T-helper 17 cell (primary cell): ENCODE data around the gene CALB2. TPM values are rescaled to one million over a fixed set of nuclear protein-coding genes. Genes with fewer than 3 reads are reported as not detected.
"Not testable (repeated sequence)": the region's sequence is repeated elsewhere in the genome, so short reads cannot be mapped to it uniquely, and the experiment has no call there.

Source experiments
- ATAC-seq: fragments of 150-1000 bp; cut with Tn5 transposase; 2 replicates; pipeline ENCODE4 v1.10.0; 2021; ENCODE audit warnings: mild to moderate bottlenecking, moderate library complexity
- DNase-seq, 3 donors: peaks; one replicate each; pipeline versions ENCODE4 v3.0.0 to v3.0.0-alpha.2; 2020 to 2021
- H3K9me3 ChIP-seq: one replicate; pipeline ENCODE4 v1.7.0; 2013; ENCODE audit warnings: low read length, mild to moderate bottlenecking; ENCODE audit not compliant: control insufficient read depth, poor library complexity, severe bottlenecking
- H3K27ac Mint-ChIP-seq: one replicate; pipeline ENCODE4 v1.8.0; 2022; ENCODE audit warnings: mild to moderate bottlenecking, moderate library complexity, mixed read lengths
- H3K27me3 Mint-ChIP-seq: one replicate; pipeline ENCODE4 v1.8.0; 2022; ENCODE audit warnings: mixed read lengths
- H3K36me3 Mint-ChIP-seq: one replicate; pipeline ENCODE4 v1.8.0; 2022; ENCODE audit warnings: low read depth, mixed read lengths
- H3K4me1 Mint-ChIP-seq: one replicate; pipeline ENCODE4 v1.8.0; 2022; ENCODE audit warnings: mild to moderate bottlenecking, mixed read lengths
- H3K4me3 Mint-ChIP-seq: one replicate; pipeline ENCODE4 v1.8.0; 2022; ENCODE audit warnings: mild to moderate bottlenecking, moderate library complexity, mixed read lengths
- total RNA-seq, 4 donors: library from RNA in 2 of 4; stranded (reverse) in 2 of 4; gene quantifications; one replicate each; pipeline ENCODE4 v1.2.3 and lab custom pipeline; 2022 to 2026

The CALB2 gene
- total RNA-seq, 2 donors from 2014 or later: not detected

GRCh38 chr16:71343078-71343477, 15.4 kb upstream of the CALB2 start:
- H3K27ac Mint-ChIP-seq: no peak overlapping the region
- no peaks in the 10 kb centered on the region for H3K4me1 Mint-ChIP-seq
- H3K9me3 ChIP-seq: no peaks in the 10 kb centered on the region
- H3K27me3 Mint-ChIP-seq: peaks cover 73% of the 10 kb centered on the region
- H3K4me3 Mint-ChIP-seq: no peak overlapping the region
- DNase-seq (no peak), ATAC-seq (no peak)
- H3K36me3 Mint-ChIP-seq: no peaks in the 10 kb centered on the region

DNA sequence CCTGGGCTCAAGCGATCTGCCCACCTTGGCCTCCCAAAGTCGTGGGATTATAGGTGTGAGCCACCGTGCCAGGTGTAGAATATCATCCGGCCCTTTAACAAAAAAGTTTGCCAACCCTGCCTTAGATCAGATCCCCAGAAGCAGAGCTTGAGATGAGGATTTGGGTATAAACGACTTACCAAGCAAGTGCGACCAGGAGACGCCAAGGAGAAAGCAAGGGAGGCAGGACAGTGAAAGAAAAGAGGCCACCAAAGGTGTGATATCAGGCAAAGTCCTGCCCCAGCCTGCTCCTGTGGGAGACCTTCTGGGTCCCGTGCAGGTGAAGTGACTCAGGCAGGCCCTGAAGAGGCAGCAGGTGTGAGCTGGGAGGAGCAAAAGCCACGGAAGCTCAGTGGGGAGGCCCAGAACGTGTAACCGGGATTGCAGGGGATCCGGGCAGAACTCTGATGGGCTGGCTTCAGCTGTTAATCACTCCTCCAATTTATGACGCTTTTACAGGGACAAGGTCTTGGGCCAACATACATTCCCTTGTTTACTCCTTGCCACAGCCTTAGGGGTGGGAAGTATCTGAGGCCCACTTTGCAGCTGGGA, 14.1 kb upstream of the CALB2 start:
- H3K9me3 ChIP-seq: no peaks in the 10 kb centered on the region
- peak overlapping the region; percentile 39 for H3K27ac Mint-ChIP-seq
- no peak for ATAC-seq
- no peaks in the 10 kb centered on the region for H3K36me3 Mint-ChIP-seq
- H3K27me3 Mint-ChIP-seq: peaks cover 62% of the 10 kb centered on the region
- no peak overlapping the region for H3K4me3 Mint-ChIP-seq
- no peaks in the 10 kb centered on the region for H3K4me1 Mint-ChIP-seq
- no peak for DNase-seq

DNA sequence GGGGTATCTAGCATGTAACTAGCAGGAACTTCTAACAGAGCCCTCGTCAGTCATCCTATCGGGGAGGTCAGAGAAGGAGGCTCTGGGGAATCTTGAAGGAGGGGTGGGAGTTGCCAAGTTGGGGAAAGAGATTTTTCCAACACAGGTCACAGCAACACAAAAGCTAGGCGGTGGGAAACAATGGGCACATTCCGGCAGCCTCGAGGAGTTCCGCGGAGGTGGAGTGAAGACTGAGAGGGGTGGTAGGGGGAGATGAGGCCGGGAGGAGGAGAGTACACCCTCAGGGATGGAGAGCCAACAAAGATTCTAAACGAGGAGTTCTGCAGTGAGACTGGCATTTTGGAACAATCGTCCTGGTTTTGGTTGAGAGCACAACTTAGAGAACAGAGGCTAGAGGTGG, 13.5 kb upstream of the CALB2 start:
- Mint-ChIP-seq H3K27ac (peak overlapping the region; percentile 39), H3K4me3 (no peak overlapping the region), H3K4me1 (no peaks in the 10 kb centered on the region), H3K36me3 (no peaks in the 10 kb centered on the region), H3K27me3 (peaks cover 58% of the 10 kb centered on the region)
- DNase-seq (no peak), ATAC-seq (no peak)
- no peaks in the 10 kb centered on the region for H3K9me3 ChIP-seq

DNA sequence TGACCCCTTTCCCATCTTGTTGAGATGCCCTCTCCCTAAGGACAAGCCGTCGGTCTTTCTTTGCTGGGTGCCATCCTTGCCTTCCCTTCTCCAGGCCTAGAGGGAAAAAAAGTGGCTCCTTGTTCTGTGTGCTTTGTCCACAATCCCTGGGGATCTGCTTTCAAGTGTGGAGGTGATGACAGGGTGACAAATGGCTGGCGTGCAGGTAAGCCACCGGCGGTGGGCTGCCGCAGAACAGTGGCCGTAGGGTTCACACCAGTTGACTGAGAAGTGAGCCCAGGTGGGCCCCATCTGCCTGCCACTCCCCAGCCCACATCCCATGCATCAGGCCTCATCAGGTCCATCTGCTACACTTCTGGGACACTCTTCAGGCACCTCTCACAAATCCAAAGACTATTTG, 11.4 kb upstream of the CALB2 start:
- DNase-seq (no peak), ATAC-seq (no peak)
- H3K9me3 ChIP-seq: no peaks in the 10 kb centered on the region
- Mint-ChIP-seq H3K27me3 (peaks cover 58% of the 10 kb centered on the region), H3K27ac (no peak overlapping the region), H3K4me3 (no peak overlapping the region), H3K4me1 (no peaks in the 10 kb centered on the region), H3K36me3 (no peaks in the 10 kb centered on the region)

GRCh38 chr16:71348262-71349085, 10.0 kb upstream of the CALB2 start:
- Mint-ChIP-seq H3K27ac (no peak overlapping the region), H3K4me3 (no peak overlapping the region), H3K27me3 (peaks cover 62% of the 10 kb centered on the region), H3K4me1 (peaks cover 2% of the 10 kb centered on the region), H3K36me3 (no peaks in the 10 kb centered on the region)
- ATAC-seq: no peak
- DNase-seq: no peak
- H3K9me3 ChIP-seq: no peaks in the 10 kb centered on the region

GRCh38 chr16:71350821-71351557, 7.5 kb upstream of the CALB2 start:
- no peaks in the 10 kb centered on the region for H3K9me3 ChIP-seq
- ATAC-seq: no peak
- H3K4me1 Mint-ChIP-seq: peaks cover 2% of the 10 kb centered on the region
- DNase-seq: no peak
- peaks cover 65% of the 10 kb centered on the region for H3K27me3 Mint-ChIP-seq
- H3K27ac Mint-ChIP-seq: no peak overlapping the region
- no peaks in the 10 kb centered on the region for H3K36me3 Mint-ChIP-seq
- no peak overlapping the region for H3K4me3 Mint-ChIP-seq

DNA sequence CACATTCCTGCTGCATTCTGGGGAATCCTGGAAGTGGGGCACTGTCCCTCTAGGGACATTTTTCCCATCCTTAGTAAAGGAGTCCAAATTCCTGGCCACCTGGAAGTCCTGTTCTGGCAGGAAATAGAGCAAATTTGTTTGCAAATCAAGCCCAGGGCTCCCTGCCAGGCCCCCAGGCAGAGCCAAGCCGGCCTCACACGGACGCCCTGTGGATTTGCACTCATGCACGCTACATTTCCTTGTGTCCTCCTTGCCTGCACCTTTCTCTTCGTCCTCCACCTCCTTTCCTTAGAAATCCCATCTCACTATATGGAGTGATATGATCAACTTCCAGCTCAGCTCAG, 7.0 kb upstream of the CALB2 start:
- Mint-ChIP-seq H3K4me1 (peaks cover 2% of the 10 kb centered on the region), H3K27me3 (peaks cover 60% of the 10 kb centered on the region), H3K27ac (no peak overlapping the region), H3K36me3 (no peaks in the 10 kb centered on the region), H3K4me3 (no peak overlapping the region)
- no peaks in the 10 kb centered on the region for H3K9me3 ChIP-seq
- DNase-seq (no peak), ATAC-seq (no peak)

DNA sequence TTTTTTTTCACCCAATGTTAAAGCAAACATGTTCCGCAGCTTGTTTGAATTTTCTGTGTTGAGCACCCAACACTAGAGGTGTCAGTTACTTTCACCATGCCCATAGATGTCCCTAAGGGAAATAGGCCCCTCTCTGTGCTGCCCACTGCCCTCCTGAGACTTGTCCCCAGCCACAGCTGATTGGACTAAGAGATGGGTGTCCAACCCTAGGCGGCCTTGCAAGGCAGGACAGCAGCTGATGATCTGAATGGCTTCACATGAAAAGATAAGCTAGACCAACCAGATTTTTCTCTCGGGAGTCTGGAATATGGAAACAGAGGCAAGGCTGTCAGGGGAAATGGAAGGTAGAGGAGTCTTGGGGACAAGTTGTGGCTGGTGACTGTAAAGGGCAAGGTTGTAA, 6.1 kb upstream of the CALB2 start:
- ATAC-seq: no peak
- peaks cover 2% of the 10 kb centered on the region for H3K4me1 Mint-ChIP-seq
- H3K27ac Mint-ChIP-seq: no peak overlapping the region
- no peak for DNase-seq
- no peaks in the 10 kb centered on the region for H3K36me3 Mint-ChIP-seq
- no peak overlapping the region for H3K4me3 Mint-ChIP-seq
- peaks cover 60% of the 10 kb centered on the region for H3K27me3 Mint-ChIP-seq
- no peaks in the 10 kb centered on the region for H3K9me3 ChIP-seq

GRCh38 chr16:71352963-71353460, 5.5 kb upstream of the CALB2 start:
- H3K9me3 ChIP-seq: no peaks in the 10 kb centered on the region
- H3K27me3 Mint-ChIP-seq: peaks cover 57% of the 10 kb centered on the region
- DNase-seq: no peak
- no peak overlapping the region for H3K4me3 Mint-ChIP-seq
- peaks cover 3% of the 10 kb centered on the region for H3K4me1 Mint-ChIP-seq
- no peaks in the 10 kb centered on the region for H3K36me3 Mint-ChIP-seq
- ATAC-seq: no peak
- H3K27ac Mint-ChIP-seq: no peak overlapping the region

DNA sequence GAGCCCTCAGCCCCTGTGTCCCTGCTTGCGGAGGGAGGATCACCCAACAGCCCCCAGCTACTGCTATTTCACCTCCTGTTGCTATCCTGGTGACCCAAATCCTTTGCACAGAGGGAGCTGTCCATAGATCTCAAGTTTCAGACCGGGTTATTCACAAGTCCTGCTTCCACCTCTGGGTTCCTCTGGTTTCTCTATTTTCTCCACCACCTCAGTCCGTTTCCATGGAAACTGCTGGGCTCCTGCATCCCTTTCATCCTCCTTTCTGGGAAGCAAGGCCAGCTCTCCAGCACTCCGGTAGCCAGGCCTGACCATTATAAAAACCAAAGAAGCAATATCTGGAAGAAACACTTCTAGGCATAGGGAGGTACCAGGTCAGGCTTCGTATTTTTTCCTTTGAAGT, 4.8 kb upstream of the CALB2 start:
- no peak overlapping the region for H3K4me3 Mint-ChIP-seq
- no peaks in the 10 kb centered on the region for H3K36me3 Mint-ChIP-seq
- peaks cover 6% of the 10 kb centered on the region for H3K4me1 Mint-ChIP-seq
- DNase-seq (no peak), ATAC-seq (no peak)
- H3K27me3 Mint-ChIP-seq: peaks cover 57% of the 10 kb centered on the region
- H3K9me3 ChIP-seq: no peaks in the 10 kb centered on the region
- no peak overlapping the region for H3K27ac Mint-ChIP-seq

DNA sequence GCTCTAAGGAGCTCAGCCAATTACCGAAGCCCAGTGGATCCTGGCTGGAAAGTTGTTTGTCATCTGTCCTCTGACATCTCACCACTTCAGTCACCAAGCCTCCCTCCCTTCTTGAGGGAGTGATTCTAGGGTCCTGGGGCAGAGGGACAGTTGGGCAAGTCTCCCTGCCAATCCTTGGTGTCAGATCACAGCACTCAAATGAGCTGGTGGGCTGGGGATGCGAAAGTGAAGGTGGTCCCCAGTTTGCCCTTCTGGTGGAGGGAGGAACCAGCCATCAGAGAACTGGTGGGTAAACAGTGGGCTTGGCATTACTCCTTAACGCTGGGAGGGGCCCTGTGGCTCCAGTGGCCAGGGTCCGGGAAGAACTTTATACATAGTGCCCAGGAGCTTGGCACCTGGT, 4.4 kb upstream of the CALB2 start:
- no peak overlapping the region for H3K4me3 Mint-ChIP-seq
- DNase-seq: no peak
- H3K36me3 Mint-ChIP-seq: no peaks in the 10 kb centered on the region
- H3K27ac Mint-ChIP-seq: no peak overlapping the region
- peaks cover 57% of the 10 kb centered on the region for H3K27me3 Mint-ChIP-seq
- peaks cover 6% of the 10 kb centered on the region for H3K4me1 Mint-ChIP-seq
- no peak for ATAC-seq
- H3K9me3 ChIP-seq: no peaks in the 10 kb centered on the region

DNA sequence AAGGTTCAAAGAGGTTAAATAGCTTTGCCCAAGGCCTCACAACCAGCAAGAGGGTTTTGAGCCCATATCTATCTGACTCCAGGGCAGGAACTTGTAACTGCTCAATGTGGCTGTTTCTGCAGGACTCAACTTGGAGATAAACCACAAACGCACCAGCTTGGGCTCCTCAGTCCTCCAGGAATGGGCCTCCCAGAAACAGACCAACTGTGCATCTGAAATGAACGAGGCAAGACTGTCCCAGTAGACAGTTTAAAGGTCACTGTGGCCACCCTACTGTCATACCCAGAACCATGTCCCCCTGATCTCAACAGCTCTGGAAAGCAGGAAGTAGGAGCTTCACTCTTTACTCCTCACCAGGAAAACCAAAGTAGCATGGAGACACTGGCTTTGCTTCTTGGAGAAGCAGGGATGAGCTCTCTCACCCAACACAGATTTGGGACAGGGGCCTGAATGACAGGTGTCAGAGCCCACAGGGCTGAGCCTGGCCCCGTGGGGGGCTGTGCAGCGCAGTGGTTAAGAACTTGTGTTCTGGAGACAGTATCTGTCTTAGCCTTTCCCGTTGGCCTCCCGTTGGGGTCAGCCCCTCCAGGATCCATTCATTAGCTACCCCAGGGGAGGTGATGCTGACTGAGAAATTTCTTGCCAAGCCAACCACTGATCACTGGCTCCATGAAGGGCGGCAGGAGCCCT, 2.3 kb upstream of the CALB2 start:
- H3K27me3 Mint-ChIP-seq: peaks cover 63% of the 10 kb centered on the region
- ATAC-seq: no peak
- no peak for DNase-seq
- no peaks in the 10 kb centered on the region for H3K36me3 Mint-ChIP-seq
- H3K4me1 Mint-ChIP-seq: peaks cover 6% of the 10 kb centered on the region
- no peaks in the 10 kb centered on the region for H3K9me3 ChIP-seq
- H3K4me3 Mint-ChIP-seq: no peak overlapping the region
- no peak overlapping the region for H3K27ac Mint-ChIP-seq

GRCh38 chr16:71356936-71357335, 1.6 kb upstream of the CALB2 start:
- H3K27me3 Mint-ChIP-seq: peaks cover 61% of the 10 kb centered on the region
- not testable (repeated sequence) for DNase-seq, ATAC-seq, H3K27ac Mint-ChIP-seq, H3K4me1 Mint-ChIP-seq, H3K36me3 Mint-ChIP-seq, H3K9me3 ChIP-seq, H3K4me3 Mint-ChIP-seq
